SKM-1 (cell line): ENCODE measurements around the gene HRAS.

Experiments
- DNase-seq: peaks from one replicate; lab custom pipeline; 2025; ENCODE audit not compliant: unreplicated experiment; lab: John Stamatoyannopoulos, UW

HRAS gene

DNA sequence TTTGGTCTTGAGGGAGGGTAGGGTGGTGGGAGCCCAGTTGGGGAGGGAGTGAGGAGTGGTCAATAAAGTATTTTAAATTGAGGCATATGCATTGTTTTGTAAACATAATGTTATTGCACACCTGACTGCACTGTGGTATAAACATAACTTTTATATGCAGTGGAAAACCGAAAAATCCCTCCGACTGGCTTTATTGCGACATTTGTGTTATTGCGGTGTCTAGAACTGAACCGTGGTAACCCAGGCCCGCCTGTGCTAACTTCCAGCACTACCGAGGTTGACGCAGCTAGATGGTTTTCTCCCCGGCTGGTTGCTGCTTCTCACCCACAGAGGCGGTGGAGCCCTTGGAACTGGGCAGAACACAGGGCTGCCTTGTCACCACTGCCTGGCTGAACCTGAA is 20.8 kb downstream of the HRAS start:
- no peak for DNase-seq

DNA sequence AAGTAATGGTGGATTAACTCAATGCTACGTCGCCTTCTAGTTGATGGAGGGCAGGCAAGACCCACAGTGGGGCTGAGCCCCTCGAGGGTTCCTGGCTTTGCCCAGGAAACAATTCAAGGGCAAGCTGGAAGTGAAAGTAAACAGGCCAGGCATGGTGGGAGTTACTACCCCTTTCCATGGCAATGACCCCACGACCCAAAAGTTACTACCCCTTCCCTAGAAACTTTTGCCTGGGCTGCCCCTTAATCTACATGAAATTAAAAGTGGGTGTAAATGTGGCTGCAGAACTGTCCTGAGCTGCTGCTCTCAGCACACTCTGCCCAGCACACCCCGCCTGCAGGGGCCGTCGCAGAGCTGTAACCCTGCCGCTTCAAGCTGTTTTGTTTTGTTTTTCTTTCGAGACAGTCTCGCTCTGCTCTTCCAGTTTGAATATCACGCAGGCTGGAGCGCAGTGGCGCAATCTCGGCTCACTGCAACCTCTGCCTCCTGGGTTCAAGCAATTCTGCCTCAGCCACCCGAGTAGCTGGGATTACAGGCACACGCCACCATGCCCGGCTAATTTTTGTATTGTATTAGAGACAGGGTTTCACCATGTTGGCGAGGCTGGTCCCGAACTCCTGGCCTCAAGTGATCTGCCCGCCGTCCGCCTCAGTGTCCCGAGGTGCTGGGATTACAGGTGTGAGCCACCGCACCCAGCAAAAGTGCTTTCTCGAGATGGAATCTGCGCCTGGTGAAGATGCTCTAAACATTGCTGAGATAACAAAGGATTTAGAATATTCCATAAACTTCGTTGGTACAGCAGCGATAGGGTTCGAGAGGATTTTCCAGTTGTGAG is 22.4 kb downstream of the HRAS start:
- no peak for DNase-seq

DNA sequence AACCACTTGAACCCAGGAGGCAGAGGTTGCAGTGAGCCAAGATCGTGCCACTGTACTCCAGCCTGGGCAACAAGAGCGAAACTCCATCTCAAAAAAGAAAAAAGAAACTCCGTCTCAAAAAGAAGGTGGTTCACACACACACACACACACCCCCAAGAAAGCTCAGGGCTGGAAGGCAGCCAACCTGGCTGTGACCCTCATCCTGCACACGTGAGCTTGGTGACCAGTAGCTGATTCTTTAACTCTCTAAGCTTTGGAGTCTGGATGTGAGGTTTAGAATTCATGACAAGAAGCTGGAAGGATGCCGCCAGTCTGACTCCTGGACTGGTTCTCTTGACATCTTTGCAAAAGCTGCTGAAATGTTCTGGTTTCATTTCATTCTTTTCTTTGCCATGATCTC is 26.4 kb downstream of the HRAS start:
- DNase-seq = no peak

DNA sequence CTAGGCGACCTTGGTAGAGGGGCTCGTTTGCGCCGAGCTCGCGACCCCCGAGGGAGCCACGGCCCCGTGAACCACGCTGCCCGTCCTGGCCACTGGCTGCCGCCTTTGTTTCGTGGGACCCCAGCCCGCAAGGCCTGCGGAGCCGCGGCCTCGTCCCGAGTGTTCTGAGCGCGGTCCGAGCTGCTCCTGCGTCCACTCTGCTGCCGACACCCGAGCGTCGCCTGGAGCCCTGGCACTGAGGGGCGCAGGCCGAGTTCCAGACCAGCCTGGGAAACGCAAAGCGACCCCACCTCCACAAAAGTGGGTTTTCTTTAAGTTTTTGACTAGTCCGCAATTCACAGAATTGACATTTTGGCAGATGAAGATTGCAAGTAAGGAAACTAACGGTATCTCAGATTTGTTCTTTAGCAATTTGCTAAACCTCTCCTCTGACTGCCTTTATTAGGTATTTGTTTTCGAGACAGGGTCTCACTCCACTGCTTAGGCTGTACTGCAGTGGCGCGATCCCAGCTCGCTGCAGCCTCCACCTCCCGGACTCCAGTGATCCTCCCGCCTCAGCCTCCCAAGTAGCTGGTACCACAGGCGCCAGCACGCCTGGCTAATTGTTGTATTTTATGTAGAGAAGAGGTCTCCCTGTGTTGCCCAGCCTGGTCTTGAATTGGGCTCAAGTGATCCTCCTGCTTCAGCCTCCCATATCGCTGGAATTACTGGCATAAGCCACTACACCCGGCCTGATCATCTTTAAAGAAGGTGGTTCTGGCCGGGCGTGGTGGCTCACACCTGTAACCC is 27.5 kb downstream of the HRAS start:
- DNase-seq = no peak

DNA sequence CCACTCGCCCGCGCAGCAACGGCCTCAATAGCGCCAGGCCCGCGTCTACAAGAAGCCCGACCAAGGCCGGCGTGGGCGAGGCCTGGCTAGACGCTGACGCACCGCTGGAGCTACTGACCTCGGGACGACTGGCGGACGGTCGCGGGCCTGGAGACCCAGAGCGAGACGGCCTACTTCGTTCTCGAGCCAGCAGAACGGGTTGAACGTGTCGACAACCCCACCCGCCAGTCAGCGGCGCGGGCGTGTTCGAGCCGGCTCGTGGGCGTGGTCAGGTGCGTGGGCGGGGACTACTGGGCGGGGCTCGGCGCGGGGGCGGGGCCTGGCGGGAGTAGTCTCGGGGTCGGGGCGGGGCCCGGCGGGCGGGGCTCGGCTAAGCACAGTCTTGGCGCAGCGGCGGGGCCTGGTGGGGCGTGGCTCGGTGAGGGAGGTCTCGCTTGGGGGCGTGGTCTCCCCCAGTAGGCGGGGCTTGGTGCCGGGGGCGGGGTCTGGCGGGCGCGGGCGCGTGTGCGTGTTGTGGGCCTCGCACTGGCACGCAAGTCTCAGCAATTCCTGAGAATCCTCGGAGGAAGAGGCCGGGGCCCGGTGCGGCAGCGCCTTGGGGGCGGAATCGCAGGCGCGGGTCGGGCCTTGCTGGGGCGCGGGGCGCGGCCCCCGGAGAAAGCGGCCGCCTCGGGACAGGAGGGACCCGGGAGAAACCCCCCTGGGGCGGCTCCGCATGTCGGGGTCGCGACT is 28.2 kb downstream of the HRAS start, which contains the start of gene RNH1:
Gene RNH1, minus strand, starts transcription at position 248 of the 732 bp plus-strand sequence. CDS start 5,080 bp downstream, outside the sequence.
- DNase-seq = peak; percentile 70

DNA sequence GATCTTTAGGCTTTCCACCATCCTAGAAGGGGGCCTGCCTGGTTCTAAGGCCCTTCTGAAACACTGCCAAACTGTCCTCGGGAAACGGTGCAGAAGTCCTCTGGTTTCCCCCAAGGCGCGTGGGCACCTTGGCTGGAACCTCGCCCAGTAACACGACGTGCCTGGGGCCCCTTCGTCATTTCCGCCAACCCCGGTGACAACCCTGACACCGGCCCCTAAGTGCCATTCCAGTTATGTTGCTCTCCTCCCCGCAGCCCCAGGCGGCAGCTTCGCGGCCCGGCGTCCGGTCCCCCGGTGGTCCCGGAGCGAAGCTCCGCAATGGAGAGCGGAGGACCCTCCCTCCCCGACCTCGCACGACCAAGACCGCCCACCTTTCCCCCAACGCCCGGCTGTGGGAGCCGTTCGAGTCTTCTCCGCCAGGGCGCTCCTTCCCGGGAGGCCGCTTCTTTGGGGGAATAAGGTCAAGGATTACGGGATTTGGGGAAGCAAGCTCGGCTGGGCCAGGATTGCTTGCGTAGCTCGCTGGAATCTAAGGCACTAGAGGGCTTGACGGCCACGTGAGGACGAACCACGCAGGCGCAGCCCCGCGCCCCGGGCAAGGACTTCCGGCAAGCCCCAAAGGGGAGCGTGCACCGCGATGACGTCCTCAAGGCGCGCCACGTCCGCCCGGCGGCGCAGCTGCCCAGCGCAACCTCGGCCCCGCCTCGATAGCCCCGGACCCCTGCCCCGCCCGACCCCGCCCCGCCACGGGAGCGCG is 29.0 kb downstream of the HRAS start:
- peak; percentile 86 for DNase-seq

DNA sequence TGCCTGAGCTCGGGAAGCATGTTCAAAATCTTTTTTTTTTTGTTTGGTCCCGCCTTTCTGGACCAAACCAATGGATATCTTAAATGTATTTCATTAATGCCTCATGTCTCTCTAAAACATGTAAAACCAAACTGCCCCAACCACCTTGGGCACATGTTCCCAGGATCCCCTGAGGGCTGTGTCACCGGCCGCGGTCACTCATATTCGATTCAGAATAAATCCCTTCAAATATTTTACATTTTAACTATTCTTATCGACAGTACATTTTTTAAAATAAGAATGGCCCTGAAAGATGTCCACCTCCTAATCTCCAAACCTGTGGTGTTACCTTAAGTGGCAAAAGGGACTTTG is 30.4 kb downstream of the HRAS start:
- DNase-seq = no peak

DNA sequence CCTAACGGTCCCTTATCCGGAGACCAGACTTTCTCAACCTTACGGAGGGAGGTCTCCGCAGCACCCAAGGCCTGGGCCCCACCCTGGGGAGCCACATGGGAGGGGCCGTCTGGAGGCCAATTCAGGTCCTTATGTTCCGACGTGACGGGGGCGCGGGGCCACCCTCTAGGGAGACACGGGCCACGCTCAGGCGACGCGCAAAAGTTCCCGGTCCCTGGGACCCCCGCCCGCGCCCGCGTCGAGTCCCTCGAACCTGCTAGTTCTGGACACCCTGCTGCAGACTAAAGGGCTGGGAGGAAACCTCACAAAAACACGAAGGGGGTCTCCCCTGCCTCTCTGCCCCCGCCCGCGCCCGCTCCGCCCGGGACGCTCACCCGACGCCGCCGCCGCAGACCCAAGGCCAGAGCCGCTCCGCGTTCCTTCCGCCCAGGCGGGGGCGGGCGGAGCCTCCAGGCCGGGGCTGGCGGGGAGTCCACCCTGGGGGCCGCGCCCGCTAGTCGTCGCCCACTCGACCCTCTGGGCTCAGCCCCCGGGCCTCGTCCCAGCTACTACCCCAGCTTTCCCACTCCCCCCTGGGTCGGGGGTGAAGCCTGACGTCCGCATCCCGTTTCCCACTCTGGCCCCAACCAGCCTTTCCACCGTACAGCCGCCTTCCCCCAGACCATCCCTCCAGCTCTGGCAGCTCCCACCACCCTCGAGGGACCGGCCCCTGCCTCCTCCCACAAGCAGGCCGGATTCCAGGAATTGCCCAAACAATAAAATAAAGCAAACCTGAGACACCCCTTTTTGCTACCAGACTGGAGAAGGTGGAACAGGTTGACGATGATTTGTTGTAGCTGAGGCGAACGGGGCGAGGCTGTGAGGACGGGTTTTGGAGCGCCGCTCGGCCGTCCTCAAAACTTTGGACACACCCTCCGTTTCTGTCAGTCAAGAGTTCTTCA is 31.1 kb downstream of the HRAS start:
- DNase-seq = no peak

DNA sequence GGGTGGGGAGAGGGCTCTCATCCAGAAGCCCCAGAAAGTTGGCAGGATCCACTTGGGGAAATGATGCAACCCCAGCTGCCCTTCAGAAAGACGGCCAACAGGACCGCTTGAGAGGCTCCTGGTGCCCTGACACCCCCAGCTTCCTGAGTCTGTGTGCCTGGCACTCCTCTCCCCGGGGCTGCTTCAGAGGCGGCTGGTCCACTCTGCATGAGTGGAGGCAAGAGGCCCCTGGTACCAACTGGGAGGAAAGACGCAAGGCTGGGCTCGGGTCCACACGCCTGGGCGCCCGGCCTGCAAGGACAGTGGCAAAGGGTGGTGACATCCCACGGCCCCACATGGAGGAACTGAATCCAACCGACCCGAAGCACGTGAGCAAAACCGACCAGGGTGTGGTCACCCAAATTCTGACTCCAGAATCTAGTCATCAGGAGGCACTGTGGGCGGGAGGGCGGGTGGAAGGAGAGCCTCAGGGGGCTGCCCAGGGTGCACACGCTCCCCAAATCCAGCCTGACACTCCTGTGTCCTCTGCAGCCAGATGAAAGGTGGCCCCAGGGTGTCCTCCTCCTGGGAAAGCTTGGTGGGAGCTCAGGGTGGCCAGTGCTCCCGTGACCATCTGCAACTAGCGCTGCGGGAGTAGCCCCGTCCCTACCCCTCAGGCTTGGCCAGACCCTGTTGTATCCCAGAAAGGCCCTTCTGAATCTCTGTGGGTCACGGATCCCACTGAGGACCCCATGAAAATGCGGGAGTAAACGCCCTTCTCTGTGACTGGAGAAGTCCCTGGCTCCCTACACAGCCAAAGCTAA is 32.0 kb downstream of the HRAS start:
- DNase-seq = peak; percentile 41

DNA sequence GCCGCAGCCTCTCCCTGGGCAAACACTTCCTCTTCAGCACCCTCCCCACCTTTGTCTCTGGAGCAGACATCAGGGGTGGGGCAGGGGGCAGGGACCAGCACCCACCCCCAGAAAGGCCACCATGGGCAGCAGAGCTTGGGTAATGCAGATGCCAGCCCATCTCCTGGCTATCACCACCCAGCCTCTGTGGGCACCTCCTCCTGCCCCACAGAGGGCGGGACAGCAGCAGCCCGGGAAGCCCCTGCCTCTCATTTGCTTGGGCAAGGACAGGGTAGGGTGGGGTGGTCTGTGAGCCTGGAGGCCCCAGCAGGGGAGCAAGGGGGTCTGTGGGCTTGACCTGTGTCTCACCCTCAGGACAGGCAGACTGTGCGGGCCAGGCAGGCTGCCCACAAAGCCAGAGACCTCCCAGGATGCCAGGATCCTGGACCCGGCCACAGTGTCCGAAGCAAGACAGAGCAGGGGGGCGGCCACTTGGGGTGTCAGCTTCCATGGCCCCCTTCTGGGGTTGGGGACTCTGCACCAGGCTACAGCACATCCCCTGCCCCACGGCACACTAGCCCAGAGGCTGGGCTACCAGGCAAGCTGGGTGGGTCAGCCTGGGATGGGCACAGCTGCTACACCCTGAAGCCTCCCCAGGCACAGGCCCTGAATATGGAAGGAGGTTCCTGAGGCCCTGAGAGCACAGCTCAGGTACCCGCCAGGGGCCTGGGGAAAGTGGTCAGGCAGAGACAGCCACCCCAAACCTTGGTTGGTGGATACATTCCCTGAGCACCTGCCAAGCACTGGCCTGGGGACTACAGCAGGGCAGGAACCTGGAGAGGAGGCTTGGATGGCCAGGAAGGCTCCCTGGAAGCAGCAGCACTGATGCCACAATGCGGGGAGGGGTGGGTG is 32.8 kb downstream of the HRAS start:
- DNase-seq = no peak

DNA sequence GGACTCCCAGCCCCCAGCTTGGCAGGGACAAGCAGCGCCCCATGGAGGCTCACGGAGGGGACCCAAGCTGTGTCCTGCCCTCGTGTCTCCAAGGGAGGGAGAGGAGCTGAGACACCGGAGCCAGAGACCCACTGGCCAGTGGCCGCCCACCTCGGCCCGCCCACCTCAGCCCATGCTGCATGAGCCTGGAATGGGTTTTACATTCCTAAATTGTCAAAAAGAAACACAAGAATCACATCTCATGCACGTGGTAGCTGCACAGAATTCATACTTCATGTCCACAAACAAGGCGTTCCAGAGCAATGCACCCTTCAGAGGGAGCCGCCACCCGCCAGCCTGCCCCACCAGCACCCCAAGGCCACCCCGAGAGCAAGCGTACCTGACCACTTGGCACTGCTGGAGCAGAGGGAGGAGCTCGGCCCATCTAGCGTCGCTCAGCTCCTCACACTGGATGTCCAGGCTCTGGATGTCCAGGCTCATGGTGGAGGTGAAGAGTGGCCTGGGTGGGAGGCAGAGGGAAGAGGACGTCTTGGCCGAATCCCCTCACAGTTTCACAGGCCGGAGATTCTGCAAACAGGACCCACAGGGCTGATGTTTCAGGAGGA is 33.6 kb downstream of the HRAS start:
- no peak for DNase-seq

DNA sequence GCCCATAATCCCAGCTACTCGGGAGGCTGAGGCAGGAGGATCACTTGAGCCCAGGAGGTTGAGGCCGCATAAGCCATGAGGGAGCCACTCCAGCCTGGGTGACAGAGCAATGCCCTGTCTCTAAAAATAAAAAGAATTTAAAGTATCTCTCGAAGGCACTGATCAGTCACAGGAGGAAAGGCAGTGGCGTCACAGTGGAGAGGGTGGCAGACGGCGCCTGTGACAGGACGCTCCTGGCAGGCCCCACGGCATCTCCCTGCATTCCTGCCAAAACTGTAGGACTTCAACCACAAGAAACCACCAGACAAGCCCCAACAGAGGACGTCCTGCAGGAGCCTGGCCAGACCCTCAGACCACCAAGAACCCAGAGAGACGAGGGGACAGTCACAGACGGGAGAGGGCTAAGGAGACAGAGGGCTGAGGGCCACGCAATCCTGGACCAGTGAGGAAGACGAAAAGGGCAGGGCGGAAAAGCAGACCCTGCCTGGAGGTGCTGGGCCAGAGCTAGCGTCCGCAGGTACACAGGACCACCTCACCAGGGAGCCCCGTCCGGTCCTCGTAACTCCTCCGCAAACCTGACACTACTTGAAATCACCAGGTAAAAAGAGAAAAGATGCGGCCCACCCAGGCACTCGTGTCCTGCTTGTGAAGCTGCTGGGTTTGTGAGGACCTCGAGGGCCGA is 34.2 kb downstream of the HRAS start:
- no peak for DNase-seq

DNA sequence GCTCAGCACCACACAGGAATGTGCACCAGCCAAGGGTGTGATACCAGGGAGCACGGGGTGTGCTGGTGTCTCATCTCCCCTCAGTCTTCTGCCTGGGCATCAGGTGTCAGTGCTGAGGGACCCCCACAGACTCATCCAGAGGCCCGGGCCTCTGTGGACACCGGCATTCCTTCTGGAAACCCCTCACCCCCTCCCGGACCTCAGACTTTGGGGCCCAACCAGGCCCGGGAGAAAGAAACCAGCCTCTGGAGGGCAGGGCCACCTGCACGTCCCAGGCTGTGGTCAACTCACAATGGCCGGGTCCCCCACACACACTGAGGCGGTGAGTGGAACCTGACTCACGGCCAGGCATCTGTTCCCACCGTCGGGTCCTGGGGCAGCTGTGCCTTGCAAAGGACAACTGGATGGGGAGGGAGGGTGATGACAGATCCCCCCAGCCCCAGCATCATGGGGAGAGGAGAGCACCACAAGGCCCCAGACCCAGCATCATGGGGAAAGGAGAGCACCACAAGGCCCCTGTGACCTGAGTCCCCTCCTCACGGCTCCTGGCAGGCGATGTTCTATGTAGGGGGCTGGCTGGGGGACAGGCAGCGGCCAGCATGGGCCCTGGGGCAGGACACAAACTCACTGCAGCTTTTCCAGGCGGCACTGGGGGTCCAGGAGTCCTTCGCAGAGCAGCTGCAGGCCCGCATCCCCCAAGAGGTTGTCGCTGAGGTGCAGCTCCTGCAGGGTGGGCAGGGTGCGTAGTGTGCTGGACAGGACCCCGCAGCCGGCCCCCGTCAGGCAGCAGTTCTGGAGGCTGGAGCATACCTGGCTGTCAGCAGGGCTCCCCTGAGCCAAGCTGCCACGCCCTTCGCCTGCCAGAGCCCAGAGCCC is 35.9 kb downstream of the HRAS start:
- no peak for DNase-seq

DNA sequence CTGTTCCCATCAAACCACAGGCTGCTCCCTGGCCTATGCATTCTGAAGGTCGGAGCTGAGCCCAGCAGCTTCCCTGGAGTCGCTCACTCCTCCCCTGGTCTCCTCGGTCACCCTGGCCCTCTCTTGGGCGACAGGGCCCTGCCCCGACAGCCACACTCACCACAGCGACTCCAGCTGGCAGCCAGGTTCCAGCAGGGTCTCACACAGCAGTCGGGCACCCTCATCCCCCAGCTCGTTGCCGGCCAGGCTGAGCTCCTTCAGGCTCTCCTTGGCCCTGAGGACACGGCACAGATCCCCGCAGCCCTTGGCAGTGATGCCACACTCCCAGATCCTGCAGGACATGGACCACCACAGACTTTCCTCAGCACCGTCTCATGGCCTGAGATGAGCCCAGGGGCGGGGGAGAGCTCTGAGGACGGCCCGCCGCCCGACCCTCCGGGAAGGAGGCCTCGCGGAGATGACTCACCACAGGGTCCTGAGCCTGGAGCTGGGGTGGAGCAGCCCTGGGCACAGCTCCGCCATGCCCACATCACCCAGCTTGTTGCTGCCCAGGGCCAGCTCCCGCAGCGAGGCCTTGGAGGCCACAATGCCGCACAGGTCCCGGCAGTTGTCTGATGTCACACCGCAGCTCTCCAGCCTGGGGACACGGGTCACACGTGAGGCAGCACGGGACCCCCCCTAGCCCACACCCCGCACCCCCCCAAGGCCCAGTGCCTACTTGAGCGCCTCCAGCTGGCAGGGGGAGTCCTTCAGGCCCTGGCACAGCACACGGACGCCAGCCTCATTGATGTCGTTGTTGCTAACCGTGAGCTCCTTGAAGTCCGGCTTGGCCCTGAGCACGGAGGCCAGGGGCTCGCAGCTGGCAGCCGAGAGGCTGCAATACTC is 36.8 kb downstream of the HRAS start:
- DNase-seq = no peak
